Measurements from ENCODE around the gene GABBR2. TPM values are rescaled to one million over a fixed set of nuclear protein-coding genes. Genes with fewer than 3 reads are reported as not detected.
"Not testable (repeated sequence)": the region's sequence is repeated elsewhere in the genome, so short reads cannot be mapped to it uniquely, and the experiment has no call there.

Gene GABBR2
- total RNA-seq, 1 donor from 2014 or later, result 0.74 TPM

- Mint-ChIP-seq H3K4me1 (no peaks in the 10 kb centered on the region), H3K4me3 (no peak overlapping the region), H3K27ac (no peak overlapping the region), H3K27me3 (ENCODE audit: low read depth) (peaks cover 1% of the 10 kb centered on the region), H3K9me3 (peaks cover 4% of the 10 kb centered on the region), H3K36me3 (no peaks in the 10 kb centered on the region)
- TF ChIP-seq CTCF (IDR thresholded peaks at IDR 0.05; ENCODE audit: unreplicated experiment), result no peak
- DNase-seq (ENCODE audit: low spot score in 2 of 2, unreplicated experiment in 2 of 2), result no peak
Measured at GRCh38 chr9:98657897-98658296, 50.8 kb downstream of the GABBR2 start.

- peaks cover 5% of the 10 kb centered on the region for H3K27me3 Mint-ChIP-seq (ENCODE audit: low read depth)
- H3K4me1 Mint-ChIP-seq, result no peaks in the 10 kb centered on the region
- peaks cover 4% of the 10 kb centered on the region for H3K9me3 Mint-ChIP-seq
- DNase-seq (ENCODE audit: low spot score in 2 of 2, unreplicated experiment in 2 of 2), result no peak
- H3K4me3 Mint-ChIP-seq, result no peak overlapping the region
- no peak for TF ChIP-seq CTCF (IDR thresholded peaks at IDR 0.05; ENCODE audit: unreplicated experiment)
- H3K36me3 Mint-ChIP-seq, result no peaks in the 10 kb centered on the region
- H3K27ac Mint-ChIP-seq, result no peak overlapping the region
Measured at GRCh38 chr9:98656511-98656910, 52.2 kb downstream of the GABBR2 start.

GRCh38 chr9:98655428-98655827 lies 53.3 kb downstream of the GABBR2 start:
- not testable (repeated sequence) for H3K36me3 Mint-ChIP-seq; H3K4me3 Mint-ChIP-seq; DNase-seq (ENCODE audit: low spot score in 2 of 2, unreplicated experiment in 2 of 2); H3K27ac Mint-ChIP-seq; H3K9me3 Mint-ChIP-seq; H3K4me1 Mint-ChIP-seq; H3K27me3 Mint-ChIP-seq (ENCODE audit: low read depth)

- peaks cover 4% of the 10 kb centered on the region for H3K9me3 Mint-ChIP-seq
- H3K4me3 Mint-ChIP-seq, result no peak overlapping the region
- no peak for DNase-seq (ENCODE audit: low spot score in 2 of 2, unreplicated experiment in 2 of 2)
- H3K4me1 Mint-ChIP-seq, result no peaks in the 10 kb centered on the region
- H3K36me3 Mint-ChIP-seq, result no peaks in the 10 kb centered on the region
- TF ChIP-seq CTCF (IDR thresholded peaks at IDR 0.05; ENCODE audit: unreplicated experiment), result no peak
- H3K27ac Mint-ChIP-seq, result no peak overlapping the region
- peaks cover 16% of the 10 kb centered on the region for H3K27me3 Mint-ChIP-seq (ENCODE audit: low read depth)
Measured at GRCh38 chr9:98654247-98654646, 54.5 kb downstream of the GABBR2 start.

DNA sequence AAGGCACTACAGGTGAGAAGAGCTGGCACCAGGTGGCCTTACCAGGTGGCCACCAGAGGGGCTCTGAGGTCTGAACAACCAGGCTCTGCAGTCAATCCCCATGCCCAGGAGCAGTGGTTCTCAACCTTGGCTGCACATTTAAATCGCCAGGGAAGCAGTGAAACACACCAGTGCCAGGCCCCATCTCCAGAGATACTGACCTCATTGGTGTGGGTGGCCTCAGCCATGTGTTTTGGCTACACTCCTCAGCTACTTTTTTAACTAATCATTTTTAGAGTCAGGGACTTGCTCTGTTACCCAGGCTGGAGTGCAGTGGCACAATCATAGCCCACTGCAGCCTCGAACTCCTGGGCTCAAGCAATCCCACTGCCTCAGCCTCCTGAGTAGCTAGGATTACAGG lies 56.0 kb downstream of the GABBR2 start:
- H3K4me1 Mint-ChIP-seq, result no peaks in the 10 kb centered on the region
- no peaks in the 10 kb centered on the region for H3K36me3 Mint-ChIP-seq
- no peak overlapping the region for H3K4me3 Mint-ChIP-seq
- no peak for TF ChIP-seq CTCF (IDR thresholded peaks at IDR 0.05; ENCODE audit: unreplicated experiment)
- H3K27me3 Mint-ChIP-seq (ENCODE audit: low read depth), result peaks cover 22% of the 10 kb centered on the region
- peaks cover 4% of the 10 kb centered on the region for H3K9me3 Mint-ChIP-seq
- no peak for DNase-seq (ENCODE audit: low spot score in 2 of 2, unreplicated experiment in 2 of 2)
- H3K27ac Mint-ChIP-seq, result no peak overlapping the region

DNA sequence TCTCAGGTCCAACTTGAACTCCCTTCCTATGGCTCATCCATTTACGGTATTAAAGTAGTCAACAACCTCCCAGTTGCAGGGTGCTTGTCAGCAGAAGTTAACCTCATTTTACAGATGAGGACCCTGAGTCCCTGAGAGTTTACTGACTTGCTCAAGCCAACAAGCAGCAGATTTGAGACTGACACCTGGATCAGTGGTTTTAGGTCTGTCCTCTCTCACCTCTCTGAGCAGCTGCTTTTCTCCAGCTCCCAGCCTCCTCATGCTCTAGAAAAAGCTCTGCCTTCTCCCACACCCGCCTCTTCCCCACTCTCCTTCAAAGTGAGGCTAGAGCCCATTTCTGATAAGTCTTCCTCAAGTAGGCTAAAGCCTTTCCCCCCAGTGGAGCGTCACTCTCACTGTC lies 56.4 kb downstream of the GABBR2 start:
- no peaks in the 10 kb centered on the region for H3K36me3 Mint-ChIP-seq
- no peak overlapping the region for H3K4me3 Mint-ChIP-seq
- no peak for TF ChIP-seq CTCF (IDR thresholded peaks at IDR 0.05; ENCODE audit: unreplicated experiment)
- H3K27me3 Mint-ChIP-seq (ENCODE audit: low read depth), result peaks cover 27% of the 10 kb centered on the region
- DNase-seq (ENCODE audit: low spot score in 2 of 2, unreplicated experiment in 2 of 2), result no peak
- no peak overlapping the region for H3K27ac Mint-ChIP-seq
- no peaks in the 10 kb centered on the region for H3K4me1 Mint-ChIP-seq
- peaks cover 4% of the 10 kb centered on the region for H3K9me3 Mint-ChIP-seq

All from mesothelial cell of epicardium (in vitro differentiated cells).